HCT116 (cell line): ENCODE results near the gene RHNO1.

ENCODE experiments used
- CTCF ChIP-seq, 3 experiments: fragments of 200-600 bp in 1 of 3; sonication (generic) in 1 of 3; IDR thresholded peaks in 2 of 3; conservative IDR thresholded peaks in 1 of 3; 2 replicates each; pipeline ENCODE4 v1.5.1; 2012 to 2017; ENCODE audit warnings: low read depth in 2 of 3, low read length in 2 of 3, antibody characterized with exemption in 1 of 3, borderline replicate concordance in 1 of 3, control low read depth in 1 of 3, mild to moderate bottlenecking in 1 of 3, mixed read lengths in 1 of 3, mixed run types in 1 of 3, moderate library complexity in 1 of 3; ENCODE audit not compliant: insufficient read depth in 1 of 3
- EZH2 ChIP-seq: fragments of 200-600 bp; sonication (generic); IDR thresholded peaks from 2 replicates; pipeline ENCODE4 v1.6.1; 2017; ENCODE audit warnings: antibody characterized with exemption, mixed run types
- POLR2A ChIP-seq: IDR thresholded peaks from 2 replicates; pipeline ENCODE4 v1.7.0; 2011; ENCODE audit warnings: borderline replicate concordance; ENCODE audit not compliant: insufficient read depth, insufficient read length; ENCODE audit errors: extremely low read depth
- POLR2AphosphoS5 ChIP-seq: IDR thresholded peaks from 2 replicates; pipeline ENCODE4 v1.6.1; 2011; ENCODE audit warnings: mild to moderate bottlenecking, low read depth, low read length, moderate library complexity
- REST ChIP-seq: IDR thresholded peaks from 2 replicates; pipeline ENCODE4 v1.6.1; 2012; ENCODE audit warnings: low read depth
- SIN3A ChIP-seq: IDR thresholded peaks from 2 replicates; pipeline ENCODE4 v1.6.1; 2012; ENCODE audit warnings: low read depth
- ZNF274 ChIP-seq: fragments of 200-500 bp; sonication (Bioruptor generic); IDR thresholded peaks from 2 replicates; pipeline ENCODE4 v1.6.1; 2014; ENCODE audit warnings: mild to moderate bottlenecking, low read depth, low read length, inconsistent platforms

GRCh38 chr12:2829275-2829674 is 47.7 kb upstream of the RHNO1 start:
- TF ChIP-seq ZNF274 (no peak), CTCF (IDR thresholded peaks at IDR 0.05 in 2 of 3, conservative IDR thresholded peaks at IDR 0.05 in 1 of 3; ENCODE audit: borderline replicate concordance in 1 of 3, insufficient read depth in 1 of 3, low read depth in 2 of 3, low read length in 2 of 3) (no peak), POLR2AphosphoS5 (no peak), POLR2A (no peak), REST (no peak), SIN3A (no peak), EZH2 (no peak)
